ENCODE results near the gene ALX3.
A peak's percentile ranks its signal among the peaks of the same experiment; 100 is the strongest.

Gene ALX3

DNA sequence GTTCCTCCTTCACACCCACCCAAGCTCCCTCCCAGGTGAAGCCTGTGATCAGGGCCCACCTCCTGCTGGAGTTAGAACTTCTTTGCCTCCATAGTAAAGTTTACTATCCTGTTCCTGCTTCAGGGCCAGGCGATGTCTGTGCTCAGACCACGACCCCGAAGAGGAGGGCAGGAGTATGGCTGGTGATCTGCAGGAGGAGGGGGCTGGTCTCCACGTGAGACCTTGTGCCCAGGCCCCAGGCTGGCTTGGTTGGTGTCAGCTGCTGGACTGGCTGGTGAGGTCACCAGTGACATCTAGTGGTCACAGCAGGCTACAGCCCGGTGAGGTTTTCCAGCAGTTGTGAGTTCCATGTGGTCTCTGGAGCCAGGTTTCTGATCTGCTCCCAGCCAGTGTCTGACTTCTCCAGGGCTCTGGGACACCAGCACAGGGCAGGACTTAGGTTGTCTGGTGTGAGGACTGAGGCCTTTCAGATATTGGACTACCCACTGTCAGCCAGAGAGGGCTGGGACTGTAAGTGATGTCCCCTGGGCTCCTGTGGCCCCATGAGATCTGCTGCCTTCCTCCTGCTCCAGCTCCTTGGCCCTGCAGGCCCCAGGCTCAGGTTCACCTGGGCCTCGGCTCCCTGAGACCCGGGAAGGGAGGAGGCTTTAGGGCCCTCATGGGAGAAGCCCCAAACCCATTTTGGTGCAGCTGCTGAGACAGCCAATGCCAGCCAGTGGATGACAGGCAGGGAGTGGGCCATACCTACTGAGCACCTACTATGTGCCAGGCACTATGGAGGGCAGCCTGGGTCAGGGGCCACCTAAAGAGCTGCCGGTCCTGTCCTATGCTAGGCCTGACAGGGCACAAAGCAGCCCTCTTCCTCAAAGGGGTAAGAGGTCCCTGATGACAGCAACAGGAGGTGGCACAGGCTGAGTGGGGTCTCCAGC lies 35.8 kb upstream of the ALX3 start:
- Histone ChIP-seq H3K4me1 (ENCODE audit: control insufficient read depth, insufficient read depth, low read length) (no peaks in the 10 kb centered on the region), H3K4me3 (ENCODE audit: low read length in 2 of 2) (no peak overlapping the region), H3K36me3 (ENCODE audit: control insufficient read depth in 2 of 2, insufficient read depth in 2 of 2, low read length in 2 of 2) (no peaks in the 10 kb centered on the region), H3K27ac (ENCODE audit: low read length) (no peak overlapping the region), H3K27me3 (ENCODE audit: control insufficient read depth in 1 of 2, insufficient read depth in 2 of 2, low read length in 2 of 2) (peaks cover 0 to 2% of the 10 kb centered on the region in 2 donors), H3K9ac (ENCODE audit: low read length in 2 of 2) (peak overlapping the region in 1 of 2 donors; percentile 13), H3K9me3 (ENCODE audit: control insufficient read depth in 2 of 2, low read length in 2 of 2) (no peaks in the 10 kb centered on the region)

DNA sequence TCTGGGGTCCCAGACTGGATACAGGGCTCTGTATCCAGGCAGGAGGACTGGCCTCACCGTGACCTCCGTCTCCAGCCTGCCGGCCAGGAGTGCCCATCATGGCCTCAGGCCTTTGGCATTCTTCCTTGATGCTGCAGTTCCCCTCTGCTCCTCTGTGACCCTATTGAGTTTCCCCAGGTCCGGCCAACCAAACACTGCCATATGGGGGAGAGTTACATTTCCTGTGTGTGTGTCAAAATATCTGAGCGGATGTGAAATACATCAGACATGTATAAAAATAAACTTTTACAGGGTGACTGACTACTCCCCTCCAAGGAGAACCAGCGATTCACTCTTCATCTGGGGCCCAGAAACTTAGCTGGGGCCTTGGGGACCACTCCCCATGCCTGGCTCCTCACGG lies 31.6 kb upstream of the ALX3 start:
- no peaks in the 10 kb centered on the region for H3K27me3 ChIP-seq (ENCODE audit: control insufficient read depth in 1 of 2, insufficient read depth in 2 of 2, low read length in 2 of 2)
- no peaks in the 10 kb centered on the region for H3K4me1 ChIP-seq (ENCODE audit: control insufficient read depth, insufficient read depth, low read length)
- no peak overlapping the region for H3K4me3 ChIP-seq (ENCODE audit: low read length in 2 of 2)
- no peaks in the 10 kb centered on the region for H3K9me3 ChIP-seq (ENCODE audit: control insufficient read depth in 2 of 2, low read length in 2 of 2)
- H3K9ac ChIP-seq (ENCODE audit: low read length in 2 of 2) = no peak overlapping the region
- H3K36me3 ChIP-seq (ENCODE audit: control insufficient read depth in 2 of 2, insufficient read depth in 2 of 2, low read length in 2 of 2) = no peaks in the 10 kb centered on the region
- no peak overlapping the region for H3K27ac ChIP-seq (ENCODE audit: low read length)

DNA sequence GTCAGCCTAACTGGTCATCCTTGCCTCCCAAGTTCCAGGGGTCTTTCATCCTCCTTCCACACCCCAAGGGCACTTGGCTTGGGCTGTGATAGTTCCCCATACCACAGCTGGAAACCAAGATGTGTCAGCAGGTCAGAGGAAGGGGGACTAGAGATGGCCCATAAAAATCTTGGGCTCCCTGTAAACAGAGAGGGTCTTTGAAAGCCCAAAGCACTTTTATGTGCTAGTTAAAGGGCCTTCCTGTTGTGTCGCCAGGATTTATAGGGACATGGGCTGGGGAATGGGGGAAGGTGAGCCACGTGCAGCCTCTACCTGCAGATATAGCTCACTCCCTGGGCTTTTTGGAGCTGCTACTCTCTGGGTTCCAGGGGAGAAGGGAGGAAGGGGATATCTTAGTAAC lies 29.9 kb upstream of the ALX3 start:
- Histone ChIP-seq H3K4me3 (ENCODE audit: low read length in 2 of 2) (no peak overlapping the region), H3K4me1 (ENCODE audit: control insufficient read depth, insufficient read depth, low read length) (no peaks in the 10 kb centered on the region), H3K27me3 (ENCODE audit: control insufficient read depth in 1 of 2, insufficient read depth in 2 of 2, low read length in 2 of 2) (peaks cover 5 to 7% of the 10 kb centered on the region in 2 donors), H3K36me3 (ENCODE audit: control insufficient read depth in 2 of 2, insufficient read depth in 2 of 2, low read length in 2 of 2) (no peaks in the 10 kb centered on the region), H3K9me3 (ENCODE audit: control insufficient read depth in 2 of 2, low read length in 2 of 2) (no peaks in the 10 kb centered on the region), H3K27ac (ENCODE audit: low read length) (no peak overlapping the region), H3K9ac (ENCODE audit: low read length in 2 of 2) (no peak overlapping the region)

DNA sequence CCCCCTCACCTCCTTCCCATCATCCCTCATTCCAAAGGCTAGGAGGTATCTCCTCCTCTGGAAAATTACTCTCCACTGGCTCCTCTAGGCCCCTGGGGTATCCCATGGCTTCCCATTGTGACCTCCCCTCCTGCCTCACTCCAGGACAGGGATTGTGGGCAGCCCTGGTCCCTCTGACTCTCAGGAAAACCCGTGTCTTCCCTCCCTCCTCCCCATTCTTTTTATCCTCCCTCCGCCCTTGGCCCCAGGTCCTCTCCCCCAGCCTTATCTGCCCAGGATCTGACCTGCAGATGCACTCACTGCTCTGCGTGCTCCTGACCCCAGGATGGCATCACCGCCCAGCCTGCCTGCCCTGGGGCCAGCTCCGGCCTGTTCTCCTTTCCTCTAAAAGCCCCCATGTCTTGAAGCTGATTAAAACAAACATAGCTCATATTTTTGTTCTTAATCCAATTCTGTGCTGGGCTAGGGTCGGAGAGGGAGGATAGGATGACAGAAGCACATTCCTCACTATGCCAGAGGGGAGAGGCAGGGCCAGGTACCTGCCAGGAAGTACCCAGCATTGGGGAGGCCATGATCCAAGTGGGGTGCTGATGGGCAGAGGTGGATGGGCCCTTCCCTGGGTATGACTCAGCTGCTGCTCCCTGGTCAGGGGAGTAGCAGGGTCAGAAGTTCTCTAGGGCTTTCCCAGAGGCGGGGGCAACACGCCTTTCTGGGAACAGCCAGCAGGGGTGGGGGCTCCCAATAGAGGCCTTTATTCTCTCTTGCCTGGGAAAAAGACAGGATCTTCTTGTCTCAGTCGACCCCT lies 28.0 kb upstream of the ALX3 start:
- Histone ChIP-seq H3K27ac (ENCODE audit: low read length) (no peak overlapping the region), H3K36me3 (ENCODE audit: control insufficient read depth in 2 of 2, insufficient read depth in 2 of 2, low read length in 2 of 2) (no peaks in the 10 kb centered on the region), H3K4me1 (ENCODE audit: control insufficient read depth, insufficient read depth, low read length) (no peaks in the 10 kb centered on the region), H3K9me3 (ENCODE audit: control insufficient read depth in 2 of 2, low read length in 2 of 2) (no peaks in the 10 kb centered on the region), H3K4me3 (ENCODE audit: low read length in 2 of 2) (no peak overlapping the region), H3K9ac (ENCODE audit: low read length in 2 of 2) (no peak overlapping the region), H3K27me3 (ENCODE audit: control insufficient read depth in 1 of 2, insufficient read depth in 2 of 2, low read length in 2 of 2) (peaks cover 5 to 7% of the 10 kb centered on the region in 2 donors)

DNA sequence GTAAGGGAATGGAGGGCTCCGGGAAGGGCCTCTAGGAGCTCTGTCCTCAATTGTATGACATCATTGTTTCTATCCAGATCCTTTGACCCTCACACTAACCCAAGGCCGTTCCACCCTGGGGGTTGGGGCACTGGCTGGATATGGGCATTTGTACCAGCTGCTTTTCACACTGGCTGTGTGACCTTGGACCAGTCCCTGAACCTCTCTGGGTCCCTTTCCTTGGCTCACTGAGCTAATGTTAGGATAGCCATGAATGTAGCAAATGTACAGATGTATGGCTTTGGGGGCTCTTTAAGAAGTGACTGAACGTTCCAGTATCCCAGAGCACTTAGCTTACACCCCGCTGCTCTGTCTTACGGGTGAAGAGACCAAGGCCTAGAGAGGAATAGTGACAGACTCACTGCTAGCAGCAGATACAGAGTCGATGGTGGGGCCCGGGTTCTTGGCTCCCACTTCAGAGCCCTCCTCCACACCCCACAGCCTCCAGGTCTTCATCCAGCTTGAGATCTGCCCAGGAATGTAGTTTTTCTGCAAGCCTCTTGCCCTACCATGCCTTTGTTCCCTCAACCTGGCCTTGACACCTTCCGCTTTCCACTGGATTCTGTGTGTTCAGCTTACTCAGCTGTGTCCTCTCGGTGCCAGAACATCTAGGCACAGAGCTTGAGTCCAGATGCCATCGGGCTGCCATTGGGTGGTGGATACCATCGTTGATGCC lies 27.2 kb upstream of the ALX3 start:
- no peak overlapping the region for H3K9ac ChIP-seq (ENCODE audit: low read length in 2 of 2)
- H3K9me3 ChIP-seq (ENCODE audit: control insufficient read depth in 2 of 2, low read length in 2 of 2) = no peaks in the 10 kb centered on the region
- no peak overlapping the region for H3K4me3 ChIP-seq (ENCODE audit: low read length in 2 of 2)
- no peak overlapping the region for H3K27ac ChIP-seq (ENCODE audit: low read length)
- H3K36me3 ChIP-seq (ENCODE audit: control insufficient read depth in 2 of 2, insufficient read depth in 2 of 2, low read length in 2 of 2) = no peaks in the 10 kb centered on the region
- no peaks in the 10 kb centered on the region for H3K4me1 ChIP-seq (ENCODE audit: control insufficient read depth, insufficient read depth, low read length)
- H3K27me3 ChIP-seq (ENCODE audit: control insufficient read depth in 1 of 2, insufficient read depth in 2 of 2, low read length in 2 of 2) = peaks cover 5 to 7% of the 10 kb centered on the region in 2 donors

DNA sequence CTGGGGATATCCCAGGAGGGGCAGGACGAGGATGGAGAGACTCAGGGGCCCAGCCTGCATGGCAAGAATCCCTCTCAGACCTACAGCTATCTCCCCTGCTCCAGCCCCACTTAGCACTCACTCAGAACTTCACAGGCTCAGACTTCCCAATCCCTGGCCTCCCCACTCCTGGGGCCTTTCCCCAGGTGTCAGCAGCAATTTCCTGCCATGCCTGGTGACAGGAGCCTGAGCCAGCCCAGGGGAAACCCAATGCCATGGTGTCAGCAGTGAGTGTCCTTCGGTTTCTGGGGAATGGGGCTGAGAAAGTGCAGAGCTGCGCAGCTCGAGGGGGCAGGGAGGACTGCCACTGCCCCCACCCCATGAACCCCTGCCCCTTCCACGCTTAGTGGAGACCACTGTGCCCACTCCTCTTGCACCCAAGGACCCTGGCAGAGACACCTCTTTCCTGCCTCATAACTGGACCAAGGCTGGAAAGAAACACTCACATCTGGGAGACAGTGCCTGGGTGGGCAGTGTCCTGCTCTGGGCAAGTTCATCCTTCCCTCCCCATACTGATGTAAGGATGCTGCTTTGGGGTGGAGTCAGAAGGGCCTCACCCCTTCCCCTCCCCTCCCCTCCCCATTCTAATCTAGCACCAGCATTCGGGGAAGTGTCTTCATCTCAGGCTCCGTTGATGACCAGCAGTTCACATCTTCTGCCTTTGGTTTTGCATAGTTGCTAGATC lies 24.6 kb upstream of the ALX3 start:
- Histone ChIP-seq H3K4me3 (ENCODE audit: low read length in 2 of 2) (no peak overlapping the region), H3K9me3 (ENCODE audit: control insufficient read depth in 2 of 2, low read length in 2 of 2) (no peaks in the 10 kb centered on the region), H3K27ac (ENCODE audit: low read length) (no peak overlapping the region), H3K9ac (ENCODE audit: low read length in 2 of 2) (no peak overlapping the region), H3K27me3 (ENCODE audit: control insufficient read depth in 1 of 2, insufficient read depth in 2 of 2, low read length in 2 of 2) (peaks cover 5 to 7% of the 10 kb centered on the region in 2 donors), H3K4me1 (ENCODE audit: control insufficient read depth, insufficient read depth, low read length) (no peaks in the 10 kb centered on the region), H3K36me3 (ENCODE audit: control insufficient read depth in 2 of 2, insufficient read depth in 2 of 2, low read length in 2 of 2) (no peaks in the 10 kb centered on the region)

DNA sequence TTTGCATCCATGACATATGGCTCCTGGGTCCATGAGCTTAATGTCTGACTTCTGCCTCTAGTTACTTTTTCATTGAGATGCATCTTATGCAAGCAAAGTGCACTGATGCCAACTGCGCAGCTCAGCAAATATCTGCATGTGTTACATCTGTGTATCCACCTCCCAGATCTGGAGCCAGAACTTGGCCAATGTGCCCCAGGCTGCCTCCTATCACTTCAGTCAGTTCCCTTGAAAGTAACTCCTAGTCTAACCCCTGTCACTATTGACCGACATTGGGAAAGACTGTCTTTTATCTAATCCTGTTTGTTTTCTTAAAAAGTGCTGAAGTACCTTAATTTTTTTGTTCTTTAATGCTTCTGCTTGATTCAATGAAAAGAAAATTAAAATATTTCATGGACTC lies 22.5 kb upstream of the ALX3 start:
- peaks cover 5 to 9% of the 10 kb centered on the region in 2 donors for H3K27me3 ChIP-seq (ENCODE audit: control insufficient read depth in 1 of 2, insufficient read depth in 2 of 2, low read length in 2 of 2)
- H3K9ac ChIP-seq (ENCODE audit: low read length in 2 of 2) = no peak overlapping the region
- H3K27ac ChIP-seq (ENCODE audit: low read length) = no peak overlapping the region
- no peak overlapping the region for H3K4me3 ChIP-seq (ENCODE audit: low read length in 2 of 2)
- H3K36me3 ChIP-seq (ENCODE audit: control insufficient read depth in 2 of 2, insufficient read depth in 2 of 2, low read length in 2 of 2) = no peaks in the 10 kb centered on the region
- no peaks in the 10 kb centered on the region for H3K9me3 ChIP-seq (ENCODE audit: control insufficient read depth in 2 of 2, low read length in 2 of 2)
- no peaks in the 10 kb centered on the region for H3K4me1 ChIP-seq (ENCODE audit: control insufficient read depth, insufficient read depth, low read length)

DNA sequence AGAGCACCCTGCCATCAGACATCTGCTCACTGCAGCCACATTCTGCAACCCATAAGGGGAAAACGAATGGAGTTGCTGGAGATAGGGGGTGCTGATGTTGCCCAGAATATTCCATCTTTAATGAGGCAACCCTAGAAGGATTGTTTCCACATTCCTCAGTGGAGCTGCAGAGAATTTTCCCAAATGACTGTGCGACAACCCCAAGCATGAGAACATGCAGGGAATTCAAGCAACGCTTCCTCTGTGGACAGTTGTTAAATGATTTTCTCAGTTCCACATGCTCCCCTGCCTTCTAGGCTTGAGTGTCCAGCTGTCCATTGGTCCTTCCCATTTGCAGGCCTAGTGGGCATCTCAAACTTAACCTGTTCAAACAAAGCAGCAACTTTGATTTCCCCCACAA lies 21.3 kb upstream of the ALX3 start:
- Histone ChIP-seq H3K27me3 (ENCODE audit: control insufficient read depth in 1 of 2, insufficient read depth in 2 of 2, low read length in 2 of 2) (peaks cover 5 to 9% of the 10 kb centered on the region in 2 donors), H3K4me1 (ENCODE audit: control insufficient read depth, insufficient read depth, low read length) (no peaks in the 10 kb centered on the region)

DNA sequence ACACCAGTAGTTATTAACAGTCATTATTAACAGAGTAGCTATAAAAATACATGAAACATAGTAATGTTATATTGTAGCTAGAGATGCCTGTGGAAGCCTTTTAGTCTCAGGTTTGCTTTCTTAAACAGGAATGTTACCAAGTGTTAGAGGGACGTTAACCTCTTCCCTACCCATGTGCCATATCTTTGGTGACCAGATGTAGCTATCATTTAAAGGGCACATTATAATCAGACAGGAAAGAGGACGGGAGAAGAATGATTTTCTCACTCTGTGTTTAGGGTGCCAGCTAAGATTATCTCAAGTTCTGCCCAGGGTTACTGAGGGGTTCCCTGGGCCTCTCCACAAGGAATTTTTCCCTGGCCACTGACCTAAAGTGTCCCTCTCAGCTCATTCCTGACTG lies 20.9 kb upstream of the ALX3 start:
- no peaks in the 10 kb centered on the region for H3K4me1 ChIP-seq (ENCODE audit: control insufficient read depth, insufficient read depth, low read length)
- H3K9me3 ChIP-seq (ENCODE audit: control insufficient read depth in 2 of 2, low read length in 2 of 2) = no peaks in the 10 kb centered on the region
- H3K27me3 ChIP-seq (ENCODE audit: control insufficient read depth in 1 of 2, insufficient read depth in 2 of 2, low read length in 2 of 2) = peaks cover 3 to 9% of the 10 kb centered on the region in 2 donors
- no peak overlapping the region for H3K27ac ChIP-seq (ENCODE audit: low read length)
- H3K36me3 ChIP-seq (ENCODE audit: control insufficient read depth in 2 of 2, insufficient read depth in 2 of 2, low read length in 2 of 2) = no peaks in the 10 kb centered on the region
- no peak overlapping the region for H3K4me3 ChIP-seq (ENCODE audit: low read length in 2 of 2)
- no peak overlapping the region for H3K9ac ChIP-seq (ENCODE audit: low read length in 2 of 2)

More for the DNA sequence above, 21.3 kb upstream of the ALX3 start:
- H3K4me3 ChIP-seq (ENCODE audit: low read length in 2 of 2) = no peak overlapping the region
- H3K9ac ChIP-seq (ENCODE audit: low read length in 2 of 2) = no peak overlapping the region
- no peaks in the 10 kb centered on the region for H3K36me3 ChIP-seq (ENCODE audit: control insufficient read depth in 2 of 2, insufficient read depth in 2 of 2, low read length in 2 of 2)
- no peaks in the 10 kb centered on the region for H3K9me3 ChIP-seq (ENCODE audit: control insufficient read depth in 2 of 2, low read length in 2 of 2)
- H3K27ac ChIP-seq (ENCODE audit: low read length) = no peak overlapping the region
